Epithelial cell of esophagus (primary cell): Measurements from ENCODE around the gene RNF144B.
"Not testable (repeated sequence)": the region's sequence is repeated elsewhere in the genome, so short reads cannot be mapped to it uniquely, and the experiment has no call there.

Source experiments
- DNase-seq: peaks from one replicate; pipeline ENCODE4 v3.0.0; 2010; ENCODE audit warnings: low read depth
- H3K4me3 ChIP-seq: 2 replicates; pipeline ENCODE4 v1.5.1; 2011; ENCODE audit warnings: mild to moderate bottlenecking, low read length, control low read depth
- TF ChIP-seq, protein P1 (sequence below): IDR thresholded peaks from 2 replicates; pipeline ENCODE4 v1.5.1; 2011; ENCODE audit warnings: low read depth, mild to moderate bottlenecking, low read length, control low read depth, inconsistent platforms; ENCODE audit not compliant: insufficient read depth; ENCODE audit errors: missing control alignments

Gene RNF144B

DNA sequence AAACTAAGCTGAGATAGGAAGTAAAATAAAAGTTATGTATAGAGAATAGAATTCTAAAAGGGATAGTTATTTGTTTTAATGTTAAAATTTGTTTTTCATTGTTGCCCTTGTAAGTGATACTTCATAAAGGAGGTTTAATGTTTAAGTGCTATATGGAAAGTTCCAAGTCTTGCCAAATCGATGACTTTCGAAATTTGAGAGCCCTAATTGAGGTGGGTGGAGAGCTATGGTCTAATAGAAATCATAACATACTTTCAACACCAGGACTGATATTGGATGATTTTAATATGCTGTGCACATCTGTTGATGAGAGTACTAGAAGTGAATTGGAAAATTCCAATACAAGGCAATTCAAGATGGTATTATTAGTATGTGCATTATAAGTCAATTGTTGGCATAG, 64.6 kb downstream of the RNF144B start:
- no peak overlapping the region for H3K4me3 ChIP-seq
- TF ChIP-seq, protein P1, sequence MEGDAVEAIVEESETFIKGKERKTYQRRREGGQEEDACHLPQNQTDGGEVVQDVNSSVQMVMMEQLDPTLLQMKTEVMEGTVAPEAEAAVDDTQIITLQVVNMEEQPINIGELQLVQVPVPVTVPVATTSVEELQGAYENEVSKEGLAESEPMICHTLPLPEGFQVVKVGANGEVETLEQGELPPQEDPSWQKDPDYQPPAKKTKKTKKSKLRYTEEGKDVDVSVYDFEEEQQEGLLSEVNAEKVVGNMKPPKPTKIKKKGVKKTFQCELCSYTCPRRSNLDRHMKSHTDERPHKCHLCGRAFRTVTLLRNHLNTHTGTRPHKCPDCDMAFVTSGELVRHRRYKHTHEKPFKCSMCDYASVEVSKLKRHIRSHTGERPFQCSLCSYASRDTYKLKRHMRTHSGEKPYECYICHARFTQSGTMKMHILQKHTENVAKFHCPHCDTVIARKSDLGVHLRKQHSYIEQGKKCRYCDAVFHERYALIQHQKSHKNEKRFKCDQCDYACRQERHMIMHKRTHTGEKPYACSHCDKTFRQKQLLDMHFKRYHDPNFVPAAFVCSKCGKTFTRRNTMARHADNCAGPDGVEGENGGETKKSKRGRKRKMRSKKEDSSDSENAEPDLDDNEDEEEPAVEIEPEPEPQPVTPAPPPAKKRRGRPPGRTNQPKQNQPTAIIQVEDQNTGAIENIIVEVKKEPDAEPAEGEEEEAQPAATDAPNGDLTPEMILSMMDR: no peak
- no peak for DNase-seq

GRCh38 chr6:18454446-18454845, 67.3 kb downstream of the RNF144B start:
- no peak overlapping the region for H3K4me3 ChIP-seq
- TF ChIP-seq, protein P1: no peak

GRCh38 chr6:18457065-18457737, 70.1 kb downstream of the RNF144B start:
- no peak for DNase-seq
- H3K4me3 ChIP-seq: no peak overlapping the region
- TF ChIP-seq, protein P1: no peak

More at GRCh38 chr6:18454446-18454845, 67.3 kb downstream of the RNF144B start:
- no peak for DNase-seq

GRCh38 chr6:18458086-18458485, 70.9 kb downstream of the RNF144B start:
- peak; percentile 79 for DNase-seq
- not testable (repeated sequence) for H3K4me3 ChIP-seq

DNA sequence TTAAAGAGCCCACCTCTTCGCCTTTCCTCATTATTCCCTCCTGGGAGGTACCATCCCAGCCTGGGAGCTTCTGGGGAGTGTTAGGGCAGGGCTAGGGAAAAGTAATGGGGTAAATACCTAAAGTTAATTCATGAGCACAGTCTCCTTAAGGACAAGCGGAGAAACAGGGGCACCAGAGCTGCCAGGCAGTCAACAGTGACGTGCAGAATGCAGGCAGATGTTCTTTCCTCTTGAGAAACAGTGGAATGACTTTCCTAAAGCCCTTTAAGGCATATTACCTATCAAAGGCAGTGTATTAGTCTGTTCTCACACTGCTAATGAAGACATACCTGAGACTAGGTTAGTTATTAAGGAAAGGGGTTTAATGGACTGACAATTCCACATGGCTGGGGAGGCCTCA, 76.3 kb downstream of the RNF144B start:
- H3K4me3 ChIP-seq: no peak overlapping the region
- TF ChIP-seq, protein P1: no peak
- no peak for DNase-seq

DNA sequence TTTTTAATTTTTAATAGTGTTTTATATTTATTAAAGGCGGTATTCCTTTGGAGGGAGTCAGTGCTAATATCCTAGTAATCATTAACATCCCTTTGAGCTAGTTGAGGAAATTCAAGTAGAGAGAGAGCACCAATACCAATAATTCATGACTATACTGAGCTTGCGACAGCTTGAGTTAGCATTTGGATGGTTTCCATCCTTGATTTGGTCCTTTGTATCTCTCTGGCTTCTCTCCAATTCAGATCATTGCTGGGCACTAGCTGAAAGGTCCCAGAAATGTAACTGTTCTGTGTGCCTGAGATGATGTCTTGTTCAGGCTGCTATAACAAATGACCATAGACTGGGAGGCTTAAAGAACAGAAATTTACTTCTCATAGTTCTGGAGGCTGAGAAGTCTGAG, 77.0 kb downstream of the RNF144B start:
- H3K4me3 ChIP-seq: no peak overlapping the region
- TF ChIP-seq, protein P1: no peak
- no peak for DNase-seq

DNA sequence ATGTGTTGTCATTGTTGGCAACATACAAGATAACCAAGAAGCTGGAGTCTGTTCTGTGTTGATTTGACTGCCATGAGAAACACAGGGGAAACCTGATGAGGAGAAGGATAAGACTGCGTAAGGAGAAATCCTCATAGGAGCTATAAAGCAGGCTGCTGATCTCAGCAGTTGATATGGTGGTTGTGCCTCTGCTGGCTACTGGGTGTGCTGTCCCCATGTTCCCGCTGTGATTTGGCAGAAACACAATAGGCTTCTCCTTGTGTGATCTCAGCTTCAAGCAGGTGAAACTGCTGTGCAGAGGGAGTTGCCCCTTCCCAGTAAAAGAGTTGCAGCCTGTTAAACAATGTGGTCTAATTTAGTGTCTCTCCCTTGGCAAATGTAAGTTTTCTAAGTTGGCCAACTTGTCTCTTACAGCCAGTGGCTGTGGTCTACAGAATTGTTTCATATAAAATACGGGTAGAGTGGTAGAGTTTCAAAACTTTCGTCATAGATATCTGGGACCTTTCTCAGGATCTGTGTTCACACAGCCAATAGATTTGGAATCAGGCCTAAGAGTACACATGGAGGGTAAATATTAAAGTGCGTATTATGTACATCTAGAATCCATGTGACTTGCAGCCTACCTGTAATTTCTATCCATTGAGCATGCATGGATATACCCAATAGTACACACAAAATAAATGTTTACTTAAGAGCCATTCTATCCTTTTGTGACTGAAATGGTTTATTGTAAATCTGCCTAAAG, 78.4 kb downstream of the RNF144B start:
- H3K4me3 ChIP-seq: no peak overlapping the region
- TF ChIP-seq, protein P1: no peak
- DNase-seq: no peak
